D721Med (cell line): ENCODE data around the gene DCXR.

ENCODE experiments used
- DNase-seq: peaks from one replicate; pipeline ENCODE4 v3.0.0; 2011; ENCODE audit warnings: low spot score; ENCODE audit not compliant: insufficient read length
- FAIRE-seq: peaks from 2 replicates; lab custom pipeline; 2011; peaks lifted over from hg19 to GRCh38; lab: Jason Lieb, UNC
- CTCF ChIP-seq: IDR thresholded peaks from 2 replicates; pipeline ENCODE4 v1.5.1; 2012; ENCODE audit warnings: mild to moderate bottlenecking, control low read depth; ENCODE audit not compliant: insufficient read depth; ENCODE audit errors: missing control alignments

DCXR gene

GRCh38 chr17:82062076-82062983, 24.8 kb upstream of the DCXR start:
- DNase-seq (no peak), FAIRE-seq (no peak)
- TF ChIP-seq CTCF = no peak

- TF ChIP-seq CTCF = no peak
- no peak for FAIRE-seq
- no peak for DNase-seq
These were observed 23.8 kb upstream of the DCXR start for GRCh38 chr17:82061047-82061925.

GRCh38 chr17:82060614-82061013, 23.1 kb upstream of the DCXR start:
- FAIRE-seq = no peak
- DNase-seq = no peak
- TF ChIP-seq CTCF = no peak

GRCh38 chr17:82060001-82060380, 22.5 kb upstream of the DCXR start:
- no peak for TF ChIP-seq CTCF
- FAIRE-seq = no peak
- no peak for DNase-seq

- TF ChIP-seq CTCF = no peak
- no peak for FAIRE-seq
- DNase-seq = no peak
These were observed 21.9 kb upstream of the DCXR start for GRCh38 chr17:82059272-82060000.

- no peak for DNase-seq
- no peak for TF ChIP-seq CTCF
- no peak for FAIRE-seq
These were observed 21.4 kb upstream of the DCXR start for GRCh38 chr17:82058855-82059249.
